GM18499 (cell line): ENCODE measurements around the gene PDE6B.
"Not testable (repeated sequence)": the region's sequence is repeated elsewhere in the genome, so short reads cannot be mapped to it uniquely, and the experiment has no call there.

Experiments used
- ATAC-seq: cut with Tn5 transposase; IDR thresholded peaks from one replicate; pipeline ENCODE4 v1.9.1; 2021; ENCODE audit warnings: moderate number of reproducible peaks; ENCODE audit not compliant: insufficient read depth, unreplicated experiment

PDE6B gene

DNA sequence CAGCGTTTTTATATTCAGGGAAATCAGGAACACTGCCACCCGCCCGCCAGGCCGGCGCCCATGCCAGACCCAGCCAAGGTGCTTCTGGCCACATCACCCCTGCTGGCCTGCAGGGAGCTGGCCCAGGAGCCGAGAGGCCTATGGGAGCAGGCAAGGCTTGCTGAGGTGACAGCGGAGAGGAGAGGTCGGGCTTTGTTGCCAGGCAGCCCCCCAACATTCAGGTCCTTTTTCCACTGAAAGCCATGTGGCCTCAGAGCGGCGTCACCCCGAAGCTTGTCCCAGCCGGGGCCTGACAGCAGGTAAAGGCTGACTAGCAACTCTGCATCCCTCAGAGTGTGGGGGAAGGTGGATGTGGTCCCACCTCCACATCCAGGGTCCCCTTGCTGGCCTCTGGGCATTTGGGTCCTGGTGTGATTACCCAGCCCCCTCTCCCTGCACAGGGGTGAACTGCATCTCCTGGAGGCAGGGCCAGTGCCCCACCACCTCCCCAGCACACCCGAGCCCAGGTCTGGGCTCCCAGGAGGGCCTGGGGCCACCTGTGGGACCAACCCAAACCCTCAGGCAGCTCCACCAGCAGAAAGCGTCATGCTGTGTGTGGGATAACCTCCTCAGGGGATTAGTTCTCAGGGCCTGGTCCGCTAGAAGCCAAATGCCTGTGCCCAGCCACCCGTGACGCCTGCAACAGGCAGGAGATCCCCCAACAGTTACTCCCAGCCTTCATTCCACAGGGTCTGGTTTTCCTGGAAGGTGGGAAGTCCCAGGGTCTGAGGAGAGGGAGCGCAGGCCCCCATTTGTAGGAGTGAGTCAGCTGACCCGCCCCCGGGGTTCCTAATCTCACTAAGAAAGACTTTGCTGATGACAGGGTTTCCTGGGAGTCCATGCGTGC is at the start of gene PDE6B:
Gene PDE6B, plus strand, starts transcription at position 869 of the 886 bp plus-strand sequence. CDS start 54 bp downstream, outside the sequence.
- no peak for ATAC-seq

DNA sequence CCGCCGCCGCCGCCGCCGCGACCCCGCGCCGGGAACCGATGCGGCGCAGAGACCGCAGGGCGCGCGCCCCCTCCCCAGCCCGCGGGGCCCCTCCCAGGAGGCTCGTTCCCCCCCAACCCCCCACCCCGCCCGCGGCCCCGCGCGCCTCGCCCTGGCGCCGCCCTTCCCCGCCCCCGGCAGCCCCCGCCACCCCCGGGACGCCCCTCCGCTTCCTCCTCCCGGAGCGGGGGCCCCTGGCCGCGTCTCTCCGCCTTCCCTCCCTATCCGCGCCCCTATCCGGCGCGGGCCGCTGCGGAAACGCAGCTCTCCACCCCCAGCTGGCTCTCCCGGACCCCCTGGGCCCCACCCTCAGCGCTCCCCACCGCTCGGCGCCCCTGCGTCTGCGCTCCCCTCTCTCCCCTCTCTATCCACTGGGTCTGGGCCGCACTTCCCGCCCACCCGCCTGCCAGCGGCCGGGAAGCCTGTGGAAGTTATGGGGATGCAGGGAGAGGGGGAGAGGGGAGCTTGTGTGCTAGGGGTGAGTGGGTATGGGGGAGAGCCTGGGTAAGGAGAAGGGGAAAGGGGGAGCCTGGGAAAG is 49.0 kb upstream of the PDE6B start, which contains the start of gene TMEM271:
Gene TMEM271, minus strand, starts transcription at position 51 of the 577 bp plus-strand sequence. CDS start 233 bp downstream, outside the sequence.
- no peak for ATAC-seq

- ATAC-seq: no peak
These were observed 48.3 kb upstream of the PDE6B start for GRCh38 chr4:576991-577498.

DNA sequence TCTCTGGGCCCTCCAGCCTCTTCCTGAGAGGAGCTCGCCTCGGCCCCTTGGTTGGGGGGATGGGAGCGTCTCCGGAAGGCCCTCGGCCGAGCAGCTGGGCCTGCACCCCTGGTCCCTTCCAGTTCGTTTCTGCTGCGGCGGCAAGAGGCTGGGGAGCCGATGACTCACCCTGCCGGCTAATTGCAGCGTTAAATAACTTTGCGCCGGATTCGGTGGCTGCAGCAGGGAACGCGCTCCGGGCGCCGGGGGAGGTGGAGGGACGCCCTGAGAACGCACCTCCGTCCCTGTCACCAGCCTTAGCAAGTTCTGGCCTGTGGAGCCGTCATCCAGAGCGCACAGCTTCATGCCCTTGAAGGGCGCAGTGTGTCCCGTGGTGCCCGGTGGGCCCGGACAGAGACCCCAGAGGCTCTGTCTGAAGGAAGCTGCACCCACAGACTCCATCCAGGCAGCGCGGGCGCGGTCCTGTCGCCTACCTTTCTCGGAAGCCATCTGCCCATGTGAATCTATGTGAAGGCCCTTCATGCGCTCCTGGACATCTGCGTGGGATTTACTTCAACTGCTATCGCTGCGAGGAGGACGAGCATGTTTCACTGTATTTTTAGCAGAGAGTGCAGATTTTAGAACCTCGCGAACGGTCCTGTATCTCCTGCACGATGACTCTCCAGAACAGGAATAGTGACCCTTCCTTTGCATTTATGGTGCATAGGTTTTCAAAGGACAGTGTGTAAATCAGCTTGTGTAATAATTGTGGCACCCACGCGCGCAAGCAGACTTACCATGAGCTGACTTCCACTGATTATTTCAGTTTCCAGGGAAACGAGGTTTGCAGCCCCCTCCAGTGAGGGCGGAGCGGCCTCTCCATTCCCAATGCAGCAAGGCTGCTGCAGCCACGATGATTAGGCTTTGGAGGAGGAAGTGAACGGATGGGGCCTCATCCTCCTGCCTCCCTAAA is 47.6 kb upstream of the PDE6B start:
- no peak for ATAC-seq

- no peak for ATAC-seq
These were observed 46.6 kb upstream of the PDE6B start for GRCh38 chr4:578451-579443.

GRCh38 chr4:579543-580175 is 45.7 kb upstream of the PDE6B start:
- no peak for ATAC-seq

- ATAC-seq: no peak
These were observed 44.2 kb upstream of the PDE6B start for GRCh38 chr4:581181-581580.

GRCh38 chr4:581753-582361 is 43.5 kb upstream of the PDE6B start:
- no peak for ATAC-seq

DNA sequence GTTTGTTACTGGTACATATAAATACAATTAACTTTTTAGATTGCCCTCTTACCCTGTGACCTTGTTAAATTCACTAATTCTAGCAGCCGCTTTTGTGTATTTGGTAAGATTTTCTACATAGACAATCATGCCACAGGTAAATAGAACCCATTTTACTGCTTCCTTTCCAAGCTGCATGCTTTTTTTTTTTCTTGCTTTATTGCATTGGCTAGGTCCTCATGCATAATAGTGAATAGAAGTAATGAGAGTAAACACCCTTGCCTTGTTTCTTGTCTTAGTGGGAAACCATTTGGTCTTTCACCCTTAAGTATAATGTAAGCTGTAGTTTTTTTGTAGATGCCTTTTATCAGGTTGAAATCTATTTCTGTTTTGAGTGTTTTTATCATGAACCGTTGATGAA is 41.6 kb upstream of the PDE6B start:
- no peak for ATAC-seq

DNA sequence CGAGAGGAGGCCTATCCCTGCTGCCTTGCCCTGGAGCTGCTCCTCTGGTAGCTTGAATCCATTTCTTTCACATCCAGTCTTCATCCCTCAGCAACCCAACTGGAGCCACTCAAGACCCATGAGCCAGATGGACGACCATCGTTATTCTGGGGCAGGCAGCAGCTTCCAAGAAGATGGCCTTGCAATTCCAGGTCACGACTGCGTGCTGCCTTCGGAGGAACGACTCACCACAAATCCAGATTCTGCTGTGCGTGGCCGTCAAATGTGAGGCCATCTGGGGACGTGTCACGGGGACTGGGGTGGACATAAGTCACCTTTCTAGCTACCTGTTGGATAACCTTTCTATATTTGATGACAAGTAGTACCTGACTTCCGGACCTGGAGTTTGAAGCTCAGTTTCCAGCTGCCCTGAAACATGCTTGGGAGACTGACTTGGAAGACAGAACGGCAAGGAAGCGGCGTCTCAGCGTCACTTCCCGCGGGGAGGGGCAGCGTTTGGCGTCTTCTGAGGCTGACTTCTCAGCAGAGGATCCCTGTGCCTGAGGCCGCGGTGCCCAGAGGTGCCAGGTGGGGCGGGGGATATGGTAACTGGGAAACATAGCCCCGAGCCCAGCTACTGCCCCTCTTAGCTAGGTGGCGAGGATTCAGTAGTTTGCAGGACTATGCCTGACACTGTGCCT is 37.6 kb upstream of the PDE6B start:
- ATAC-seq: no peak

- no peak for ATAC-seq
These were observed 37.0 kb upstream of the PDE6B start for GRCh38 chr4:588351-588849.

- no peak for ATAC-seq
These were observed 36.0 kb upstream of the PDE6B start for GRCh38 chr4:589219-589963.

DNA sequence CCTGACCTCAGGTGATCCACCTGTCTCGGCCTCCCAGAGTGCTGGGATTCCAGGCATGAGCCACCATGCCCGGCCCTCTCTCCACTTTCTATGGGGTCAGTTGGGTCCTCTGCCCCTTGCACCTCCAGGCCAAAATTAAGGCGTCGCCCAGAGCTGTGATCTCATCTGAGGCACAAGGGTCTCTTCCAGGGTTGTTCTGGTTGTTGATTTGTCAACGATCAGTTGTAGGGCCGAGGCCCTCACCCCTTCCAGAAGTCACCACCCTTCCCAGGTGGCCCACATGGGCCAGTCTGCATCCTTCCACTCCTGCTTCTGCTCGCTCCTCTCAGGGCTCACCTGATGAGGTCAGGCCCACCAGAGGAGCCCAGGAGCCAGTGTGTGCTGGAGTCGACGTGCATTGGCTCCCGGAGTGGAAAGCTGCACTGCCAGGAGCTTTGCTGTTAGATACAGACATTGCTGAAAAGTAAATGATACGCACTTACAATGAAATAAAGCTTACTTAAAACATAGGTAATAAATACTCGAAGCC is 35.0 kb upstream of the PDE6B start:
- no peak for ATAC-seq

DNA sequence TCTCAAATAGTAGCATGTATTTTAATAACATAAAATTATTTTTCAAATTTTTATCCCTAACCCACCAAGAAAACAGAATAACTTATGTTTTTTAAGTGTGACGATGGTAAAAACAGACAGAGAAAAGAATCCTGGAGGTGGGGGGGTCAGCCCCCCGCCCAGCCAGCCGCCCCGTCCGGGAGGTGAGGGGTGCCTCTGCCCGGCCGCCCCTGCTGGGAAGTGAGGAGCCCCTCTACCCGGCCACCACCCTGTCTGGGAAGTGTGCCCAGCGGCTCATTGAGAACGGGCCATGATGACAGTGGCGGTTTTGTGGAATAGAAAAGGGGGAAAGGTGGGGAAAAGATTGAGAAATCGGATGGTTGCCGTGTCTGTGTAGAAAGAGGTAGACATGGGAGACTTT is 33.2 kb upstream of the PDE6B start:
- ATAC-seq: not testable (repeated sequence)

DNA sequence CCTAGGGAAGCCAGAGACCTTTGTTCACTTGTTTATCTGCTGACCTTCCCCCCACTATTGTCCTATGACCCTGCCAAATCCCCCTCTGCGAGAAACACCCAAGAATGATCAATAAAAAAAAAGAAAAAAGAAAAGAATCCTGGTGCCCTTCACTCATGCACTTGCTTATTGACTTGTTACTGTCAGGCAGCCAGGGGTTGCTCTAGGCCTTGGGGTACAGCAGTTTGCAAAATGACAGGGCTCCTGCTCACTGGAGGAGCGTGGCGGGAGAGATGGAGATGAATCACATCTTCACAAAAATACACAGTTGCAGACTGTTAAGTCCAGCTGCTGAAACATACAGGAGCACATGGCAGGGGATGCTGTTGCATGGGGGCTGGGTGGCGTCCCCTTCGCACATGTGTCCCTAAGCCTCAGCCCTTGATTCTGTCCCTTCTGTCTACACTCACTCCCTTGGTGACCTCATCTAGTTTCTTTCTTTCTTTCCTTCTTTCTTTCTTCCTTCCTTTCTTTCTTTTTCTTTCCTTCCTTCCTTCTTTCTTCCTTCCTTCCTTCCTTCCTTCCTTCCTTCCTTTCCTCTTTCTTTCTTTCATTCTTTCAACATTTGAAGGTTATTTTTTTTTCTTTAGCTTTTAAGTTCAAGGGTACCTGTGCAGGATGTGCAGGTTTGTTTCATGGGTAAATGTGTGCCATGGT is 32.4 kb upstream of the PDE6B start:
- no peak for ATAC-seq

DNA sequence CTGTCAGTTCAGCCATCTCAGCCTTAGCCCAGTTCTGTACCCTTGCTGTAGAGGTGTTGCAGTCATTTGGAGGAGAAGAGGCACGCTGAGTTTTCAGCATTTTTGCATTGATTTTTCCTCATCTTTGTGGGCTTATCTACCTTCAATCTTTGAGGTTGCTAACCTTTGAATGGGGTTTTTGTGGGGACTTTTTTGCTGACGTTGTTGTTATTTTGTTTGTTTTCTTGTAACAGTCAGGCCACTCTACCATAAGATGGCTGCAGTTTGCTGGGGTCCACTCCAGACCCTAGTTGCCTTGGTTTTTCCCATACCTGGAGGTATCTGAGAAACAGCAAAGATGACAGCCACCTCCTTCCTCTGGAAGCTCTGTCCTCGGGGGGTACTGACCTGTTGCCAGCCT is 26.4 kb upstream of the PDE6B start:
- ATAC-seq: no peak
